ENCODE results near the gene TBL1X. TPM values are rescaled to one million over a fixed set of nuclear protein-coding genes. Genes with fewer than 3 reads are reported as not detected.
A peak's percentile ranks its signal among the peaks of the same experiment; 100 is the strongest.

Gene TBL1X
- total RNA-seq, 1 donor from 2014 or later = 26.4 TPM

DNA sequence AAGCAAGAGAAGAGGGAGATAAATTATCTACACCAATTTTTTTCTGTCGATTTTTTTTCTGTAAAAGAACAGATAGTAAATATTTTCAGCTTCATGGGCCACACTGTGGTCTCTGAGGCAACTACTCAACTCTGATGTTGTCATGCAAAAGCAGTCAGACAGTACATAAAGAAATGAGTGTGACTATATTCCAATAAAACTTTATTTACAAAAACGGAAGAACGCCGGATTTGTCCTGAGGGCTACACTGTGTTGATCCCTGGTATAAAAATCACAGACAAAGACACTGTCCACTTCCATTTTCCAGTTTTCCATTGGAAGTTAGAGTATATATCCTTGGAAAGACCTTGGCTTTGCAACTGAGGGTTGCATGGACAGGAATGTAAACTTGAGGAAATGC lies 282.8 kb downstream of the TBL1X start:
- Mint-ChIP-seq H3K4me3 (ENCODE audit: unreplicated experiment) (no peak overlapping the region), H3K27me3 (ENCODE audit: low read depth, unreplicated experiment) (no peaks in the 10 kb centered on the region), H3K36me3 (ENCODE audit: low read depth, unreplicated experiment) (no peaks in the 10 kb centered on the region), H3K4me1 (ENCODE audit: low read depth, unreplicated experiment) (peaks cover 19% of the 10 kb centered on the region), H3K9me3 (ENCODE audit: unreplicated experiment) (no peaks in the 10 kb centered on the region), H3K27ac (ENCODE audit: unreplicated experiment) (no peak overlapping the region)
- Histone ChIP-seq H2AFZ (ENCODE audit: low read depth, low read length) (no peak overlapping the region), H4K20me1 (ENCODE audit: insufficient read depth, low read length) (no peaks in the 10 kb centered on the region), H3K27me3 (ENCODE audit: insufficient read depth, low read length) (no peaks in the 10 kb centered on the region), H3K4me2 (ENCODE audit: low read length) (no peak overlapping the region), H3K79me2 (ENCODE audit: insufficient read depth, low read length) (no peaks in the 10 kb centered on the region), H3K4me1 (ENCODE audit: insufficient read depth, low read length) (peaks cover 14% of the 10 kb centered on the region), H3K36me3 (ENCODE audit: insufficient read depth, low read length) (no peaks in the 10 kb centered on the region), H3K9ac (ENCODE audit: low read length) (no peak overlapping the region), H3K9me3 (ENCODE audit: insufficient read depth, low read depth, low read length) (no peaks in the 10 kb centered on the region), H3K27ac (ENCODE audit: low read depth, low read length) (no peak overlapping the region), H3K4me3 (ENCODE audit: insufficient read depth, low read depth, low read length) (no peak overlapping the region)
- DNase-seq (ENCODE audit: low read depth) (no peak), FAIRE-seq (no peak)
- no peak for TF ChIP-seq EZH2 (IDR thresholded peaks at IDR 0.05; ENCODE audit: insufficient read depth, low read length)
- TF ChIP-seq, protein P1, sequence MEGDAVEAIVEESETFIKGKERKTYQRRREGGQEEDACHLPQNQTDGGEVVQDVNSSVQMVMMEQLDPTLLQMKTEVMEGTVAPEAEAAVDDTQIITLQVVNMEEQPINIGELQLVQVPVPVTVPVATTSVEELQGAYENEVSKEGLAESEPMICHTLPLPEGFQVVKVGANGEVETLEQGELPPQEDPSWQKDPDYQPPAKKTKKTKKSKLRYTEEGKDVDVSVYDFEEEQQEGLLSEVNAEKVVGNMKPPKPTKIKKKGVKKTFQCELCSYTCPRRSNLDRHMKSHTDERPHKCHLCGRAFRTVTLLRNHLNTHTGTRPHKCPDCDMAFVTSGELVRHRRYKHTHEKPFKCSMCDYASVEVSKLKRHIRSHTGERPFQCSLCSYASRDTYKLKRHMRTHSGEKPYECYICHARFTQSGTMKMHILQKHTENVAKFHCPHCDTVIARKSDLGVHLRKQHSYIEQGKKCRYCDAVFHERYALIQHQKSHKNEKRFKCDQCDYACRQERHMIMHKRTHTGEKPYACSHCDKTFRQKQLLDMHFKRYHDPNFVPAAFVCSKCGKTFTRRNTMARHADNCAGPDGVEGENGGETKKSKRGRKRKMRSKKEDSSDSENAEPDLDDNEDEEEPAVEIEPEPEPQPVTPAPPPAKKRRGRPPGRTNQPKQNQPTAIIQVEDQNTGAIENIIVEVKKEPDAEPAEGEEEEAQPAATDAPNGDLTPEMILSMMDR (IDR thresholded peaks at IDR 0.05; ENCODE audit: insufficient read depth, low read depth, low read length) = no peak

- Histone ChIP-seq H3K79me2 (ENCODE audit: insufficient read depth, low read length) (no peaks in the 10 kb centered on the region), H2AFZ (ENCODE audit: low read depth, low read length) (no peak overlapping the region), H3K4me2 (ENCODE audit: low read length) (no peak overlapping the region), H4K20me1 (ENCODE audit: insufficient read depth, low read length) (no peaks in the 10 kb centered on the region), H3K4me1 (ENCODE audit: insufficient read depth, low read length) (peaks cover 14% of the 10 kb centered on the region), H3K4me3 (ENCODE audit: insufficient read depth, low read depth, low read length) (no peak overlapping the region), H3K27me3 (ENCODE audit: insufficient read depth, low read length) (no peaks in the 10 kb centered on the region), H3K27ac (ENCODE audit: low read depth, low read length) (no peak overlapping the region), H3K36me3 (ENCODE audit: insufficient read depth, low read length) (no peaks in the 10 kb centered on the region), H3K9ac (ENCODE audit: low read length) (no peak overlapping the region), H3K9me3 (ENCODE audit: insufficient read depth, low read depth, low read length) (no peaks in the 10 kb centered on the region)
- DNase-seq (ENCODE audit: low read depth) (no peak), FAIRE-seq (no peak)
- H3K4me1 Mint-ChIP-seq (ENCODE audit: low read depth, unreplicated experiment) = peaks cover 19% of the 10 kb centered on the region
- no peak overlapping the region for H3K27ac Mint-ChIP-seq (ENCODE audit: unreplicated experiment)
- no peak overlapping the region for H3K4me3 Mint-ChIP-seq (ENCODE audit: unreplicated experiment)
- no peaks in the 10 kb centered on the region for H3K9me3 Mint-ChIP-seq (ENCODE audit: unreplicated experiment)
- no peaks in the 10 kb centered on the region for H3K36me3 Mint-ChIP-seq (ENCODE audit: low read depth, unreplicated experiment)
- H3K27me3 Mint-ChIP-seq (ENCODE audit: low read depth, unreplicated experiment) = no peaks in the 10 kb centered on the region
- no peak for TF ChIP-seq EZH2 (IDR thresholded peaks at IDR 0.05; ENCODE audit: insufficient read depth, low read length)
- TF ChIP-seq, protein P1 (IDR thresholded peaks at IDR 0.05; ENCODE audit: insufficient read depth, low read depth, low read length) = no peak
Measured at GRCh38 chrX:9749146-9749692, 284.4 kb downstream of the TBL1X start.

DNA sequence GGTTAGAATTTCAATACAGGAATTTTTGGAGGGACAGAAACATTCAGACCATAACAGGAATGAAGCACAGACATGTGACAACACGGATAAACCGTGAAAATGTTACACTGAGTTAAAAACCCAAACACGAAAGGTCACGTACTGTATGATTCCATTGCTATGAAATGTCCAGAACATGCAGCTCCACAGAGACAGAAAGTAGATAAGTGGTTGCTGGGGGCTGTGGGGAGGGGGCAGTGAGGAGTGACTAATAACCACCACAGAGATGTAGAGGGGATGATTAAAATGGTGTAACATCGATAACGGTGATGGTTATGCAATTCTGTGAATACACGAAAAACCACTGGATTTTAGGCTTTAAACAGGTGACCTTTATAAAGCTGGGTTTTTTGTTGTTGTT lies 292.5 kb downstream of the TBL1X start:
- H3K4me1 Mint-ChIP-seq (ENCODE audit: low read depth, unreplicated experiment) = no peaks in the 10 kb centered on the region
- H3K27ac Mint-ChIP-seq (ENCODE audit: unreplicated experiment) = no peak overlapping the region
- H3K27me3 Mint-ChIP-seq (ENCODE audit: low read depth, unreplicated experiment) = no peaks in the 10 kb centered on the region
- no peaks in the 10 kb centered on the region for H3K4me1 ChIP-seq (ENCODE audit: insufficient read depth, low read length)
- H3K27ac ChIP-seq (ENCODE audit: low read depth, low read length) = no peak overlapping the region
- no peaks in the 10 kb centered on the region for H4K20me1 ChIP-seq (ENCODE audit: insufficient read depth, low read length)
- H3K9me3 Mint-ChIP-seq (ENCODE audit: unreplicated experiment) = no peaks in the 10 kb centered on the region
- DNase-seq (ENCODE audit: low read depth) (peak; percentile 8), FAIRE-seq (peak; percentile 73)
- no peak overlapping the region for H3K9ac ChIP-seq (ENCODE audit: low read length)
- H3K4me3 Mint-ChIP-seq (ENCODE audit: unreplicated experiment) = no peak overlapping the region
- H3K4me2 ChIP-seq (ENCODE audit: low read length) = no peak overlapping the region
- H3K4me3 ChIP-seq (ENCODE audit: insufficient read depth, low read depth, low read length) = no peak overlapping the region
- no peaks in the 10 kb centered on the region for H3K27me3 ChIP-seq (ENCODE audit: insufficient read depth, low read length)
- H3K36me3 Mint-ChIP-seq (ENCODE audit: low read depth, unreplicated experiment) = no peaks in the 10 kb centered on the region
- H3K79me2 ChIP-seq (ENCODE audit: insufficient read depth, low read length) = no peaks in the 10 kb centered on the region
- H3K36me3 ChIP-seq (ENCODE audit: insufficient read depth, low read length) = no peaks in the 10 kb centered on the region
- no peak overlapping the region for H2AFZ ChIP-seq (ENCODE audit: low read depth, low read length)
- TF ChIP-seq EZH2 (IDR thresholded peaks at IDR 0.05; ENCODE audit: insufficient read depth, low read length) = no peak
- TF ChIP-seq, protein P1 (IDR thresholded peaks at IDR 0.05; ENCODE audit: insufficient read depth, low read depth, low read length) = no peak
- H3K9me3 ChIP-seq (ENCODE audit: insufficient read depth, low read depth, low read length) = no peaks in the 10 kb centered on the region

Measured in astrocyte (in vitro differentiated cells and primary cell).